HFF-Myc (cell line): Measurements from ENCODE around the gene CRB2.

Source experiments
- DNase-seq: peaks from one replicate; pipeline ENCODE4 v3.0.0-alpha.2; 2011; ENCODE audit warnings: low read depth; ENCODE audit errors: extremely low read depth
- H3K4me3 ChIP-seq: replicated peaks from 2 replicates; pipeline ENCODE4 v1.5.1; 2011; ENCODE audit warnings: low read depth, mild to moderate bottlenecking, control low read depth, low read length
- TF ChIP-seq, protein P1 (sequence below): IDR thresholded peaks from 2 replicates; pipeline ENCODE4 v1.5.1; 2012; ENCODE audit warnings: mild to moderate bottlenecking, low read depth, low read length, control low read depth; ENCODE audit errors: missing control alignments

Gene CRB2

DNA sequence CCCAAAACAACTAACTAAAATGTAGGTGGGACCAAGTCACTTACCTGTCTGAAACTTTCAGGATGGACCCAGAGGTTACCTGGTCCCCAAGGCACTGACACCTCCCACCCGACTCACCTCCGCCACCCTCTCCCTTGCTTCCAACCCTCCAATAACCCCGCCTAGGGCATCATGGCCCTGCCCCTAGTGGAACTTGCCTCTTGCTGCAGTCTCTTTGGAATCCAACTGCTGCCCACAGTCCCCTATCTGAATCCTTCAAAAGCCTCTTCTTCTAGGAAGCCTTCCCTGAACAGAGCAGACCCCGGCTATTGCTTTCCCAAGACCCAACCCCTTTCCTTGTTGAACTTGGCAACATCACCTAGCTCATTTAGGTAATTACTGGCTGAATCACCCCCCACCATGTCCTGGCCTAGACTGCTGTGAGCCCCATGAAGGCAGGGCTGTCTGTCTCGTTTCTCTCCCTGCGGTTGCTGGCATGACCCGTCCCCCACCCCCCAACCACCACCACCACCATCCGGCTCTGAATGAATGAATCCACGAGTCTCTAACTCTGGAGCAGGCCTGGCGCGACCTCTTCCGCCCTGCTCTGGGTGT lies 9.4 kb downstream of the CRB2 start:
- TF ChIP-seq, protein P1, sequence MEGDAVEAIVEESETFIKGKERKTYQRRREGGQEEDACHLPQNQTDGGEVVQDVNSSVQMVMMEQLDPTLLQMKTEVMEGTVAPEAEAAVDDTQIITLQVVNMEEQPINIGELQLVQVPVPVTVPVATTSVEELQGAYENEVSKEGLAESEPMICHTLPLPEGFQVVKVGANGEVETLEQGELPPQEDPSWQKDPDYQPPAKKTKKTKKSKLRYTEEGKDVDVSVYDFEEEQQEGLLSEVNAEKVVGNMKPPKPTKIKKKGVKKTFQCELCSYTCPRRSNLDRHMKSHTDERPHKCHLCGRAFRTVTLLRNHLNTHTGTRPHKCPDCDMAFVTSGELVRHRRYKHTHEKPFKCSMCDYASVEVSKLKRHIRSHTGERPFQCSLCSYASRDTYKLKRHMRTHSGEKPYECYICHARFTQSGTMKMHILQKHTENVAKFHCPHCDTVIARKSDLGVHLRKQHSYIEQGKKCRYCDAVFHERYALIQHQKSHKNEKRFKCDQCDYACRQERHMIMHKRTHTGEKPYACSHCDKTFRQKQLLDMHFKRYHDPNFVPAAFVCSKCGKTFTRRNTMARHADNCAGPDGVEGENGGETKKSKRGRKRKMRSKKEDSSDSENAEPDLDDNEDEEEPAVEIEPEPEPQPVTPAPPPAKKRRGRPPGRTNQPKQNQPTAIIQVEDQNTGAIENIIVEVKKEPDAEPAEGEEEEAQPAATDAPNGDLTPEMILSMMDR: peak; percentile 36
- DNase-seq: no peak
- H3K4me3 ChIP-seq: no peak overlapping the region

DNA sequence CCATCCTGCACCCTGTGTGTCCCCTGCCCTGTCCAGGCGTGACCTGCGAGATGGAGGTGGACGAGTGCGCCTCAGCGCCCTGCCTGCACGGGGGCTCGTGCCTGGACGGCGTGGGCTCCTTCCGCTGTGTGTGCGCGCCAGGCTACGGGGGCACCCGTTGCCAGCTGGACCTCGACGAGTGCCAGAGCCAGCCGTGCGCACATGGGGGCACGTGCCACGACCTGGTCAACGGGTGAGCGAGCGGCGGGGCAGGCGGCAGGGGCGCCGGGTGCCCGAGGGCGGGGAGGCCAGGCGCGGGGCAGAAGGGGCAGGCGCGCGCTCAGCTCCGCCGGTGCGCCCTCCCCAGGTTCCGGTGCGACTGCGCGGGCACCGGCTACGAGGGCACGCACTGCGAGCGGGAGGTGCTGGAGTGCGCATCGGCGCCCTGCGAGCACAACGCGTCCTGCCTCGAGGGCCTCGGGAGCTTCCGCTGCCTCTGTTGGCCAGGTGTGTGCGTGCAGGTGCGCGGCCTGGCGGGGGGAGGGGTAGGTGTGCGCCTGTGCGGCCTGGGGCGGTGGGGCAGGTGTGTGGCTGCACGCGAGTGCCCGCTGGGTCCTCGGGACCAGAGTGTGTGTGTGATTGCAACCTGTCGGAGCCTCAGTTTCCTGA lies 10.0 kb downstream of the CRB2 start:
- TF ChIP-seq, protein P1: no peak
- DNase-seq: no peak
- no peak overlapping the region for H3K4me3 ChIP-seq

DNA sequence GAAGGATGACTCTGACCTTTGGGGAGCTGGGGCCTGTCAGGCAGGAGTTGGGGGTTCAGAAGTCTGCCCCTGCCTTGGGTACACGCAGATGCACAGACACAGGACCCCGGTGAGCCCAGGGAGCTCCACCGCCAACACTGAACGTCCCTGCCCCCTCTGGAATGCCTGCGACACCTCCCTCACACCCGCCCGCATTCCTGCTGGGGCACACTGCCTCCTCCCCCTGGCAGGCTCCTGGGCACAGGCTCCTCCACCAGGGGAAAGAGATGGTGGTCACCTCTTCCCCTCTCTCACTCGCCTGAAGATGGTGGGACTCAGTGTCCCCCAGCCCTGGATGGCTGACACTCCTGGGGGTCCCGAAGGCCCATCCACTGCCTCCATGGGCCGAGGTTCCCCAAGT lies 12.0 kb downstream of the CRB2 start:
- TF ChIP-seq, protein P1: no peak
- no peak for DNase-seq
- H3K4me3 ChIP-seq: no peak overlapping the region

DNA sequence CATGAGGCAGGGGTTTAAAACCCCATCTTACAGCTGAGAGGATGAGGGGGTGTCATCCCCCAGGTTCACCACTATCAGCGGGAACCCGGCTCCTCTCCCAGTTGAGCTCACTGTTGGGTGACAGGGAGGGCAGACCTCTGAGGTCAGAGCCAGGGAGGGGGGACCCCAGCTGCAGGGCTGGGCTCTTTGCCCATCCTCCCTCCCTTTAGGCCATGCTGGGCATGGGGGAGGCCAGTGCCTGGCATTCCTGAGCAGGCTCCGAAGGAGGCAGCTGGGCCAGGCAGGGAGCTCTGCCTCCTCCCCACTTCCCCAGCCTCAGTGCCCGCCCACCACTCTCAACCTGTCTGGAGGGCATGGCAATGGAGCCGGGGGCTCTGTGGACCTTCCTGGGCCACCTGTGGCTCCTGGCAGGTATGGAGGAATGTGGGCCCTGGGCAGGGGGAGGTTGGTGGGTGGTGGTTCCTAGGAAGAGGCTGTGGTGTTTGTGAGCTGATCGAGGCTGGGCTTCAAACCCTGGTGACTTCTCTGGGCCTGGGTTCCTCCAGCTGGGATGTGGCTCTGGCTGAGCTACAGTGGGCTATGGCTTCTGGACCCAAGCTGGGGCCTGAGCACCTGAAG lies 12.6 kb downstream of the CRB2 start:
- H3K4me3 ChIP-seq: no peak overlapping the region
- no peak for DNase-seq
- TF ChIP-seq, protein P1: no peak

DNA sequence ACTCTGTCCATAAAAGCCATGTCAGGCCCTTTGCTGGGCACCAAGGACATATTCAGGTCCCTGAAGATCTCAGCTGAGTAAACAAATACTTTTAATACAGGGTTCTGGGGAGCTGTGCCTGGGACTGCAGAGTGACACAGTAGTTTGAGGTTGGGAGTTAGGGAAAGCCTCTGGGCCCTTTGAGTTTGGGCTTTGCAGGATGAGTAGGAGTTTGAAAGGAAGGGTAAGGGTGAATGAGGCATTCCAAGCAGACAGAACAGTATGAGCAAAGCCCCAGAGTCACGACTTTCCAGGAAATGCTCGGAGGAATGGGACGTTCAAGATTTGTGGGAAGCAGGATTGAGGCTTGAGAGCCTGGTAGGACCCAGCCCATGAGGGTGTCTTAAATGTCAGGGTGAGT lies 13.3 kb downstream of the CRB2 start:
- TF ChIP-seq, protein P1: no peak
- no peak overlapping the region for H3K4me3 ChIP-seq
- no peak for DNase-seq

DNA sequence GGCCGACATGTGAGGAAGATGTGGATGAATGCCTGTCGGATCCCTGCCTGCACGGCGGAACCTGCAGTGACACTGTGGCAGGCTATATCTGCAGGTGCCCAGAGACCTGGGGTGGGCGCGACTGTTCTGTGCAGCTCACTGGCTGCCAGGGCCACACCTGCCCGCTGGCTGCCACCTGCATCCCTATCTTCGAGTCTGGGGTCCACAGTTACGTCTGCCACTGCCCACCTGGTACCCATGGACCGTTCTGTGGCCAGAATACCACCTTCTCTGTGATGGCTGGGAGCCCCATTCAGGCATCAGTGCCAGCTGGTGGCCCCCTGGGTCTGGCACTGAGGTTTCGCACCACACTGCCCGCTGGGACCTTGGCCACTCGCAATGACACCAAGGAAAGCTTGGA lies 14.1 kb downstream of the CRB2 start:
- TF ChIP-seq, protein P1: no peak
- DNase-seq: no peak
- no peak overlapping the region for H3K4me3 ChIP-seq
